Stimulated activated CD8-positive, alpha-beta memory T cell treated with anti-CD3 and anti-CD28 coated beads, Interleukin-2, amount 100 ng/mL, for 48 hours (primary cell): ENCODE data around the gene PITX2.
"Not testable (repeated sequence)": the region's sequence is repeated elsewhere in the genome, so short reads cannot be mapped to it uniquely, and the experiment has no call there.

Experiments
- DNase-seq, 2 donors: peaks; one replicate each; pipeline ENCODE4 v3.0.0-alpha.2; 2020; ENCODE audit warnings: low read depth in 2 of 2

Gene PITX2

GRCh38 chr4:110611968-110612447 is 10.9 kb downstream of the PITX2 start:
- no peak for DNase-seq

GRCh38 chr4:110610940-110611831 is 11.7 kb downstream of the PITX2 start:
- no peak for DNase-seq

GRCh38 chr4:110610620-110610939 is 12.3 kb downstream of the PITX2 start:
- no peak for DNase-seq

- DNase-seq, result no peak
Measured at GRCh38 chr4:110609044-110609750, 13.7 kb downstream of the PITX2 start.

GRCh38 chr4:110605077-110605476 is 17.8 kb downstream of the PITX2 start:
- no peak for DNase-seq

GRCh38 chr4:110602061-110602460 is 20.8 kb downstream of the PITX2 start:
- DNase-seq, result no peak

GRCh38 chr4:110597582-110597981 is 25.3 kb downstream of the PITX2 start:
- no peak for DNase-seq

GRCh38 chr4:110596431-110596830 is 26.4 kb downstream of the PITX2 start:
- DNase-seq, result no peak

GRCh38 chr4:110595583-110595982 is 27.3 kb downstream of the PITX2 start:
- DNase-seq, result no peak

GRCh38 chr4:110589297-110589696 is 33.6 kb downstream of the PITX2 start:
- DNase-seq, result no peak

- DNase-seq, result no peak
Measured at GRCh38 chr4:110587666-110588285, 35.1 kb downstream of the PITX2 start.

GRCh38 chr4:110586131-110586850 is 36.6 kb downstream of the PITX2 start:
- DNase-seq, result no peak

- not testable (repeated sequence) for DNase-seq
Measured at GRCh38 chr4:110576696-110577095, 46.2 kb downstream of the PITX2 start.
